ENCODE data around the gene CELF4. TPM values are rescaled to one million over a fixed set of nuclear protein-coding genes. Genes with fewer than 3 reads are reported as not detected.

Gene CELF4
- polyA plus RNA-seq, 1 donor = 2.9 TPM

GRCh38 chr18:37318360-37319355, 246.9 kb downstream of the CELF4 start:
- no peak for DNase-seq

- no peak for DNase-seq
Observed at GRCh38 chr18:37317486-37317885, 248.1 kb downstream of the CELF4 start.

GRCh38 chr18:37316468-37316867, 249.1 kb downstream of the CELF4 start:
- DNase-seq = no peak

- no peak for DNase-seq
Observed at GRCh38 chr18:37315935-37316334, 249.7 kb downstream of the CELF4 start.

- DNase-seq = no peak
Observed at GRCh38 chr18:37314534-37314933, 251.1 kb downstream of the CELF4 start.

- DNase-seq = no peak
Observed at GRCh38 chr18:37313624-37314023, 252.0 kb downstream of the CELF4 start.

GRCh38 chr18:37309861-37310260, 255.7 kb downstream of the CELF4 start:
- no peak for DNase-seq

GRCh38 chr18:37309059-37309458, 256.5 kb downstream of the CELF4 start:
- DNase-seq = no peak

- DNase-seq = no peak
Observed at GRCh38 chr18:37307181-37307580, 258.4 kb downstream of the CELF4 start.

- no peak for DNase-seq
Observed at GRCh38 chr18:37306432-37306831, 259.2 kb downstream of the CELF4 start.

GRCh38 chr18:37305066-37305465, 260.5 kb downstream of the CELF4 start:
- DNase-seq = no peak

- no peak for DNase-seq
Observed at GRCh38 chr18:37304012-37304680, 261.5 kb downstream of the CELF4 start.

- no peak for DNase-seq
Observed at GRCh38 chr18:37303009-37303408, 262.6 kb downstream of the CELF4 start.

GRCh38 chr18:37302519-37302918, 263.1 kb downstream of the CELF4 start:
- DNase-seq = no peak

- peak; percentile 98 for DNase-seq
Observed at GRCh38 chr18:37299471-37300304, 265.9 kb downstream of the CELF4 start.

- DNase-seq = no peak
Observed at GRCh38 chr18:37298816-37299215, 266.8 kb downstream of the CELF4 start.

- no peak for DNase-seq
Observed at GRCh38 chr18:37297106-37297505, 268.5 kb downstream of the CELF4 start.

- no peak for DNase-seq
Observed at GRCh38 chr18:37294951-37295350, 270.6 kb downstream of the CELF4 start.

- DNase-seq = no peak
Observed at GRCh38 chr18:37293359-37293758, 272.2 kb downstream of the CELF4 start.

GRCh38 chr18:37289423-37289822, 276.2 kb downstream of the CELF4 start:
- DNase-seq = no peak

- DNase-seq = no peak
Observed at GRCh38 chr18:37287601-37288000, 278.0 kb downstream of the CELF4 start.

GRCh38 chr18:37286801-37287200, 278.8 kb downstream of the CELF4 start:
- DNase-seq = no peak
